Suprapubic skin (tissue), 4 donors: ENCODE measurements around the gene SDSL. TPM values are rescaled to one million over a fixed set of nuclear protein-coding genes. Genes with fewer than 3 reads are reported as not detected.

Experiments
- DNase-seq, 2 donors: peaks; one replicate each; pipeline ENCODE4 v3.0.0-alpha.2; 2019; ENCODE audit warnings: low spot score in 2 of 2
- H3K27ac ChIP-seq: fragments of 200-600 bp; sonication (generic); one replicate; pipeline ENCODE4 v1.5.1; 2019
- H3K27me3 ChIP-seq: fragments of 200-600 bp; sonication (generic); one replicate; pipeline ENCODE4 v1.5.1; 2019
- H3K36me3 ChIP-seq: fragments of 200-600 bp; sonication (generic); one replicate; pipeline ENCODE4 v1.5.1; 2019
- H3K4me1 ChIP-seq: fragments of 200-600 bp; sonication (generic); one replicate; pipeline ENCODE4 v1.5.1; 2019
- H3K4me3 ChIP-seq: fragments of 200-600 bp; sonication (generic); one replicate; pipeline ENCODE4 v1.5.1; 2019; ENCODE audit warnings: mild to moderate bottlenecking
- H3K9me3 ChIP-seq: fragments of 200-600 bp; sonication (generic); one replicate; pipeline ENCODE4 v1.5.1; 2019
- EP300 ChIP-seq: sonication (generic); formaldehyde crosslinking; IDR thresholded peaks from one replicate; pipeline ENCODE4 v1.6.1; 2017; ENCODE audit warnings: antibody characterized with exemption
- POLR2A ChIP-seq, 2 donors: fragments of 450-650 bp; IDR thresholded peaks; one replicate each; pipeline ENCODE4 v1.6.1; 2017; ENCODE audit warnings: antibody characterized with exemption in 2 of 2, mild to moderate bottlenecking in 2 of 2, moderate library complexity in 2 of 2
- POLR2AphosphoS5 ChIP-seq, 3 donors: sonication (generic); formaldehyde crosslinking; IDR thresholded peaks; one replicate each; pipeline ENCODE4 v1.6.1; 2017; ENCODE audit warnings: antibody characterized with exemption in 3 of 3
- WGBS: methylation state at CpG from one replicate; pipeline ENCODE4 v1.1.5; 2018; 5-methylcytosine and 5-hydroxymethylcytosine counted together
- total RNA-seq, 4 donors: library from RNA; depleted of rRNA; stranded (reverse); fragments of >200 nt; gene quantifications; one replicate each; pipeline ENCODE4 v1.1.0, GENCODE V29; 2016
- TF ChIP-seq, protein P1 (sequence below), 2 donors: fragments of 200-600 bp in 1 of 2; fragments of 450-650 bp in 1 of 2; sonication (generic) in 1 of 2; IDR thresholded peaks; one replicate each; pipeline ENCODE4 v1.5.1; 2016 to 2019; ENCODE audit warnings: antibody characterized with exemption in 2 of 2, mild to moderate bottlenecking in 1 of 2, moderate library complexity in 1 of 2

Gene SDSL
- total RNA-seq, 4 donors from 2014 or later, result 0.56 to 2.2 (median 1.2) TPM; not detected in 1

DNA sequence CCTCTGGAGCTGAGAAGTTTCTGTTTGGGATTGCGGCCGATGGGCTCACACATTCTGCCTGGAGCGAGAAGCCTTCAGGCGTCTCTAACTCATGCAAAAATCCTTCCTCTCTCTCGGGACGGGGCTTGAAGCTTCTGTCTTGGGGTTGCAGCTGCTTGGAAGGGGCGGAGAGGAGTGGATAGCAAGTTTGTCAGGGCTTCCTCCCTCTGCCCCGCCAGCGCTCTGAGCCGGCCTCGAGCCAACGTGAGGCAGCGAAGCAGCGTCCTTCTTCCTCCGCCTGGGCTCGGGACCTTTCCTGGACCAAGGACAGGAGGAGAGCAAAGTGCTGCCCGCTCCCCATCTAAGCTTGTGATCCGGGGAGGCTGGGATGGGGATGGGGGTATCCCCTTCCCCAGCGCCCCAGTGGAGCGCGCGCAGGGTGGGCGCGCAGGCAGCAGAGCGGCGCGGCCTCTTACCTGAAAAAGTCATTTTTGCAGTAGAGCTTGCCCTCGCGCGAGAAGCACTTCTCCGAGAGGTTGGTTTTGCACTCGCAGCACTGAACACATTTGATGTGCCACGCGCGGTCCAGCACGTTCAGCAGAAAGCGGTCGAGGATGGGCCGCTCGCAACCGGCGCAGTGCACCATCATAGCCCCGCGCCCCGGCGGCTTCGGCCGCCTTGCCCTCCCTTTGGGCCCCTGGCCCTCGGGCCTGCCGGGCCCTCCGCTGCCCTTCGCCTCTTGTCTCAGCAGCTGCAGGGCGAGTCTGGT lies 48.9 kb downstream of the SDSL start:
- WGBS, result 2% methylated on average over 11 of the region's 53 CpGs
- peaks cover 100% of the 10 kb centered on the region for H3K27me3 ChIP-seq

DNA sequence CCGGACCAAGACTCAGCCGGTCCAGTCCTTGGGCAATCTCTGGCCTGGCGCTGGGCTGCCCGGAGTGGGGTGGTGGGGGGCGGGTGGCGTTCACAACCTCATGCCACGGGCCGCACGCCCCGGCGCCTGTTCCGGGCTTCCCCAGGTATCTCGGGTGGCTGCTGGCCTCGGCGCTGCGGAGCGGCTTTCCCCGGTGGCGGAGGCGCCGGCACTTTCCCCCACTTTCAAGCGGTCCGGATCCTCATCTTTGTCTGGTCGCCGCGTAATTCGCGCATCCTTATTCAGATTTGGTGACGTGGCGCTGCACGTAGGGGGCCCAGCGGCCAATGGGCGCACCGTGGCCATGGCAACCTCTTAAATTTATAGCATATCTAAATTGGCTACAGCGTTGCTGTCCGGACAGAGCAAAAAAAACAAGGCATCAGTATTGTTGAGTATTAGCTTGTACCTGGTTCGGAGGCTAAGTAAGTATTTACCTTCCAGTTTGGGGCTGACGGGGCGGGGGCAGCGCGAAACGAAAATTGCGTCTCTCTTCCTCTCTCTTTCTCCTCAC lies 49.5 kb downstream of the SDSL start, which contains the start of gene LHX5:
Gene LHX5, minus strand, starts transcription at position 253 of the 553 bp plus-strand sequence. CDS start 373 bp downstream, outside the sequence.
- Histone ChIP-seq H3K4me1 (peaks cover 16% of the 10 kb centered on the region), H3K36me3 (no peaks in the 10 kb centered on the region), H3K27ac (no peak within 1 kb of the TSS), H3K27me3 (peaks cover 100% of the 10 kb centered on the region), H3K9me3 (no peaks in the 10 kb centered on the region), H3K4me3 (no peak within 1 kb of the TSS)
- WGBS, result 5% methylated on average over 20 of the region's 43 CpGs
- DNase-seq, result no peak
- TF ChIP-seq POLR2AphosphoS5 (IDR thresholded peaks at IDR 0.05) (no peak), POLR2A (IDR thresholded peaks at IDR 0.05) (no peak), EP300 (no peak)
- TF ChIP-seq, protein P1, sequence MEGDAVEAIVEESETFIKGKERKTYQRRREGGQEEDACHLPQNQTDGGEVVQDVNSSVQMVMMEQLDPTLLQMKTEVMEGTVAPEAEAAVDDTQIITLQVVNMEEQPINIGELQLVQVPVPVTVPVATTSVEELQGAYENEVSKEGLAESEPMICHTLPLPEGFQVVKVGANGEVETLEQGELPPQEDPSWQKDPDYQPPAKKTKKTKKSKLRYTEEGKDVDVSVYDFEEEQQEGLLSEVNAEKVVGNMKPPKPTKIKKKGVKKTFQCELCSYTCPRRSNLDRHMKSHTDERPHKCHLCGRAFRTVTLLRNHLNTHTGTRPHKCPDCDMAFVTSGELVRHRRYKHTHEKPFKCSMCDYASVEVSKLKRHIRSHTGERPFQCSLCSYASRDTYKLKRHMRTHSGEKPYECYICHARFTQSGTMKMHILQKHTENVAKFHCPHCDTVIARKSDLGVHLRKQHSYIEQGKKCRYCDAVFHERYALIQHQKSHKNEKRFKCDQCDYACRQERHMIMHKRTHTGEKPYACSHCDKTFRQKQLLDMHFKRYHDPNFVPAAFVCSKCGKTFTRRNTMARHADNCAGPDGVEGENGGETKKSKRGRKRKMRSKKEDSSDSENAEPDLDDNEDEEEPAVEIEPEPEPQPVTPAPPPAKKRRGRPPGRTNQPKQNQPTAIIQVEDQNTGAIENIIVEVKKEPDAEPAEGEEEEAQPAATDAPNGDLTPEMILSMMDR (IDR thresholded peaks at IDR 0.05), result no peak

More for the DNA sequence above, 48.9 kb downstream of the SDSL start:
- TF ChIP-seq POLR2AphosphoS5 (IDR thresholded peaks at IDR 0.05) (no peak), EP300 (no peak), POLR2A (IDR thresholded peaks at IDR 0.05) (no peak)
- TF ChIP-seq, protein P1 (IDR thresholded peaks at IDR 0.05), result no peak
- Histone ChIP-seq H3K4me3 (no peak overlapping the region), H3K27ac (no peak overlapping the region), H3K9me3 (no peaks in the 10 kb centered on the region), H3K4me1 (peaks cover 16% of the 10 kb centered on the region), H3K36me3 (no peaks in the 10 kb centered on the region)
- no peak for DNase-seq

GRCh38 chr12:113472191-113473121 lies 50.3 kb downstream of the SDSL start:
- DNase-seq, result no peak
- 1% methylated on average over 29 of the region's 51 CpGs for WGBS
- peaks cover 100% of the 10 kb centered on the region for H3K27me3 ChIP-seq
- H3K27ac ChIP-seq, result no peak overlapping the region
- TF ChIP-seq EP300 (no peak), POLR2A (IDR thresholded peaks at IDR 0.05) (no peak), POLR2AphosphoS5 (IDR thresholded peaks at IDR 0.05) (no peak)
- TF ChIP-seq, protein P1 (IDR thresholded peaks at IDR 0.05), result no peak
- no peaks in the 10 kb centered on the region for H3K36me3 ChIP-seq
- no peak overlapping the region for H3K4me3 ChIP-seq
- H3K4me1 ChIP-seq, result peaks cover 11% of the 10 kb centered on the region
- H3K9me3 ChIP-seq, result no peaks in the 10 kb centered on the region

DNA sequence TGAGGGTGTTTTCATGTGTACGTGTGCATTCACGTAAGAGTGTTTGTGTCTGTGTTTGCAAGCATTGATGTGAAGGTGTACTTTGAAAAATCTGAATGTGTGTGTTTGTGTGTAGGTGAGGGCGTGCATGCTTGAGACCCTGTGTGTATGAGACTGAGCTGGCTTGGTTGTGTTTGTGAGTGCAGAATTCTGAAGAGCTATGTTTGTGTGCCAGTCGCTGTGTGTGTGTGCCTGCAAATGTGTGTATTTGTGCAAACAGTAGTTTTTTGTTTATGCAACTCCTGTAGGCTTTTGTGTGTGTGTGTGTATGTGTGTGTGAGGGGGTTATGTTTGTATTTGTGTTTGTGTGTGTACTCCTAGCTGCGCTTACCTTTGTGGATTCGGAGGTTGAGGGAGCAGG lies 51.2 kb downstream of the SDSL start:
- Histone ChIP-seq H3K27ac (no peak overlapping the region), H3K36me3 (no peaks in the 10 kb centered on the region), H3K9me3 (no peaks in the 10 kb centered on the region), H3K27me3 (peaks cover 100% of the 10 kb centered on the region), H3K4me3 (no peak overlapping the region), H3K4me1 (peaks cover 1% of the 10 kb centered on the region)
- TF ChIP-seq POLR2A (IDR thresholded peaks at IDR 0.05), result no peak
- WGBS, result 30% methylated on average over 6 of the region's 6 CpGs
- no peak for DNase-seq

GRCh38 chr12:113473942-113474341 lies 51.8 kb downstream of the SDSL start:
- DNase-seq, result no peak
- Histone ChIP-seq H3K9me3 (no peaks in the 10 kb centered on the region), H3K27me3 (peaks cover 100% of the 10 kb centered on the region), H3K36me3 (no peaks in the 10 kb centered on the region), H3K4me3 (no peak overlapping the region), H3K27ac (no peak overlapping the region), H3K4me1 (no peaks in the 10 kb centered on the region)
- WGBS, result 1% methylated on average over 8 of the region's 9 CpGs
- TF ChIP-seq POLR2A (IDR thresholded peaks at IDR 0.05) (no peak), EP300 (no peak), POLR2AphosphoS5 (IDR thresholded peaks at IDR 0.05) (no peak)
- TF ChIP-seq, protein P1 (IDR thresholded peaks at IDR 0.05), result no peak
